Karpas-422 (cell line): ENCODE measurements around the gene TMEM209. TPM values are rescaled to one million over a fixed set of nuclear protein-coding genes. Genes with fewer than 3 reads are reported as not detected.

Experiments used
- DNase-seq: peaks from one replicate; pipeline ENCODE4 v3.0.0-alpha.2; 2015
- H2AFZ ChIP-seq: fragments of 200-600 bp; sonication (generic); 2 replicates; pipeline ENCODE4 v1.6.1; 2014; ENCODE audit warnings: antibody characterized with exemption, low read length, mixed read lengths
- H3K27ac ChIP-seq: fragments of 200-600 bp; sonication (generic); 2 replicates; pipeline ENCODE4 v1.5.1; 2014; ENCODE audit warnings: mild to moderate bottlenecking, low read length, moderate library complexity
- H3K27me3 ChIP-seq: fragments of 200-600 bp; sonication (generic); 2 replicates; pipeline ENCODE4 v1.6.1; 2014; ENCODE audit warnings: low read length, mixed read lengths
- H3K36me3 ChIP-seq: fragments of 200-600 bp; sonication (generic); 2 replicates; pipeline ENCODE4 v1.6.1; 2014; ENCODE audit warnings: low read length, mixed read lengths; ENCODE audit not compliant: insufficient read depth
- H3K4me1 ChIP-seq: fragments of 200-600 bp; sonication (generic); 2 replicates; pipeline ENCODE4 v1.6.1; 2014; ENCODE audit warnings: mild to moderate bottlenecking, low read length, mixed read lengths
- H3K4me2 ChIP-seq: fragments of 200-600 bp; sonication (generic); 2 replicates; pipeline ENCODE4 v1.6.1; 2014; ENCODE audit warnings: low read length, low read depth, mild to moderate bottlenecking; ENCODE audit not compliant: poor library complexity, severe bottlenecking
- H3K4me3 ChIP-seq: fragments of 200-600 bp; sonication (generic); 2 replicates; pipeline ENCODE4 v1.5.1; 2014; ENCODE audit warnings: mild to moderate bottlenecking, antibody characterized with exemption, low read length, mixed read lengths
- H3K79me2 ChIP-seq: fragments of 200-600 bp; sonication (generic); 2 replicates; pipeline ENCODE4 v1.6.1; 2014; ENCODE audit warnings: mild to moderate bottlenecking, low read length, mixed read lengths
- H3K9ac ChIP-seq: fragments of 200-600 bp; sonication (generic); 2 replicates; pipeline ENCODE4 v1.6.0; 2014; ENCODE audit warnings: low read length
- H3K9me2 ChIP-seq: fragments of 200-600 bp; sonication (generic), shearing (Covaris generic); replicated peaks from 2 replicates; pipeline ENCODE4 v1.6.0; 2014; ENCODE audit warnings: mild to moderate bottlenecking, low read length, moderate library complexity; ENCODE audit not compliant: insufficient read depth
- H3K9me3 ChIP-seq: fragments of 300-700, 200-600 bp; sonication (generic); 2 replicates; pipeline ENCODE4 v1.6.1; 2014; ENCODE audit warnings: low read length, mixed read lengths
- H4K20me1 ChIP-seq: fragments of 200-600 bp; sonication (generic); 2 replicates; pipeline ENCODE4 v1.6.1; 2014; ENCODE audit warnings: mild to moderate bottlenecking, antibody characterized with exemption, low read length, low read depth; ENCODE audit not compliant: insufficient read depth
- total RNA-seq: library from RNA; depleted of rRNA; stranded (reverse); fragments of >200 nt; shearing (Covaris generic); gene quantifications from 2 replicates; pipeline ENCODE4 v1.2.3, GENCODE V29; 2014; ENCODE audit warnings: low replicate concordance

The TMEM209 gene
- total RNA-seq, 1 experiment from 2014 or later = 68.9 TPM

DNA sequence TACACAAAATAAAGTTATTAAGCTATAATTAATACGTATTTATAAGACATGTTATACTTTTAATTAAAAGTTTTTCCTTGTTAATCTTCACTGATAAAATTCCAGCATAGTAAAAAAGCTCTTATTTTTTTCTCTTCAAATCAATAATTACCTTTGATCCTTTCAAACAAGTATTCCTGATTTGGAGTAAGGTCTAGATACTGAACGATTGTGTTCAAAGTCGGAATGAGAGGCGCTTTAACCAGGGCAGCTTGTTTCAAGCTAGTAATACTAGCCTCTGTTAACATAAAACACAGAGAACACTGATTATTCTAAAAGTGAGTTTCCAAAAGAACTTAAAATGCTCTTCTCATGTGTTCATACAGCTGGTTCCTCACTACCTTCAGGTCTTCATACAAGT, 27.0 kb downstream of the TMEM209 start:
- Histone ChIP-seq H2AFZ (no peak overlapping the region), H3K36me3 (peaks cover 54% of the 10 kb centered on the region)

DNA sequence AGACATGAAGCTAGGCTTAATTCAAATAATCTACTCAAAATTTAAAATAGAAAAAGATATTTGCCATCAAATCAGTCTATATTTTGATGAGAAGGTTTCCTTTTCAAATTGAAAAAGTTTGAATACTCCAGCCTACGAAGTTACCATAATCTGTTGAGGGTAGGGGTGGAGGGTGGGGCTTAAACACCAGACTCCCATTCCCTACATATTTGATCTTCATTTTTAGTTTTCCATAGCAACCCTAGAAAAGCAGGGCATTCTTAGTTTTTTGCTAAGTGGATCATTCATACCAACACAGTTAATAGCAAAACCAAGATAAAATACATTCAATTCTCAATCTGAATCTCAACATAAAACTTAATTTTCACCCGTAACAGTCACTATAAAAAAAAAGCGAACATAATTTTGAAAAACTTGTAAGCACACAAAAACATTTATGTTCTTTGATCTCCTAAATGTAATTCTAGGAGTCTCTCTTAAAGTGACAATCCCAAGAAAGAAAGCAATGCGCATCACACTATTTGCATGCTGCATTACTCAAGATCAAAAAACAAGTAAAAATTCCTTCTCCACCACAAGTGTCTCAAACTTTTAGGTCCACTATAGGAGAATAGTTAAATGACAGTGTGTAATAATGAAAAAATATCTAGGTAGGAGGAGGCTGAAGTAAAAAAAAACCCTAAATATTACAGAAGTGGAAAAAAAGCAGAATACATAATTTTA, 30.8 kb downstream of the TMEM209 start:
- H2AFZ ChIP-seq = no peak overlapping the region
- H3K9me2 ChIP-seq = no peaks in the 10 kb centered on the region
- H3K4me3 ChIP-seq = no peak overlapping the region
- no peaks in the 10 kb centered on the region for H4K20me1 ChIP-seq
- H3K4me1 ChIP-seq = no peaks in the 10 kb centered on the region
- no peak for DNase-seq
- peaks cover 48% of the 10 kb centered on the region; the same call in 1 of the 2 replicates for H3K36me3 ChIP-seq
- H3K9ac ChIP-seq = no peak overlapping the region
- no peaks in the 10 kb centered on the region for H3K27me3 ChIP-seq
- H3K4me2 ChIP-seq = no peak overlapping the region
- H3K9me3 ChIP-seq = no peaks in the 10 kb centered on the region
- H3K27ac ChIP-seq = no peak overlapping the region
- H3K79me2 ChIP-seq = peaks cover 22% of the 10 kb centered on the region

More for the DNA sequence above, 27.0 kb downstream of the TMEM209 start:
- Histone ChIP-seq H3K9me2 (no peaks in the 10 kb centered on the region), H3K27ac (no peak overlapping the region), H3K4me2 (no peak overlapping the region), H3K9me3 (no peaks in the 10 kb centered on the region), H3K9ac (no peak overlapping the region), H3K27me3 (no peaks in the 10 kb centered on the region), H3K79me2 (peaks cover 47% of the 10 kb centered on the region), H3K4me1 (no peaks in the 10 kb centered on the region), H3K4me3 (no peak overlapping the region), H4K20me1 (no peaks in the 10 kb centered on the region)
- DNase-seq = no peak

DNA sequence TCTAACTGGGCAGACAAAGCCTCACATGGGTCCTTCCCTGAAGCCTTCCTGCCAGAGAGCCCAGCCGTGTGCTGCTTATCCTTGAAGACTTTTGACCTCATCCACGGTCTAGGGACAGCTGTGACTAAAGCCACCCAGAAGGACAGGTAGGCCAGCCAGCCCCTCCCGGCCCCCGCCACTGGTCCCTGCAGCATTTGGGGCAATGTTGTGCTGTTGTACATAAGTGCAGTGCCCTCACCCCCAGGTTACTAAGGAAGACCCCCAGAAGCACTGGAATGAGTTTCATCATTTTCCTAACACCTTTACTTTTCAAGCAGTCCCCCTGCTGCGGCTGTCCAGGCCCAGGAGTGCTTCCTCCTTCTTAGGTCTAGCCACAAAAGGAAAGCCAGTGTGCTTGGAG, 43.0 kb downstream of the TMEM209 start:
- Histone ChIP-seq H2AFZ (no peak overlapping the region), H3K27ac (no peak overlapping the region), H3K9ac (no peak overlapping the region), H3K4me2 (no peak overlapping the region), H3K9me3 (no peaks in the 10 kb centered on the region), H3K4me1 (no peaks in the 10 kb centered on the region), H3K79me2 (no peaks in the 10 kb centered on the region), H3K27me3 (no peaks in the 10 kb centered on the region), H4K20me1 (no peaks in the 10 kb centered on the region), H3K4me3 (no peak overlapping the region), H3K9me2 (no peaks in the 10 kb centered on the region), H3K36me3 (peaks cover 47% of the 10 kb centered on the region; the same call in 1 of the 2 replicates)
- no peak for DNase-seq

DNA sequence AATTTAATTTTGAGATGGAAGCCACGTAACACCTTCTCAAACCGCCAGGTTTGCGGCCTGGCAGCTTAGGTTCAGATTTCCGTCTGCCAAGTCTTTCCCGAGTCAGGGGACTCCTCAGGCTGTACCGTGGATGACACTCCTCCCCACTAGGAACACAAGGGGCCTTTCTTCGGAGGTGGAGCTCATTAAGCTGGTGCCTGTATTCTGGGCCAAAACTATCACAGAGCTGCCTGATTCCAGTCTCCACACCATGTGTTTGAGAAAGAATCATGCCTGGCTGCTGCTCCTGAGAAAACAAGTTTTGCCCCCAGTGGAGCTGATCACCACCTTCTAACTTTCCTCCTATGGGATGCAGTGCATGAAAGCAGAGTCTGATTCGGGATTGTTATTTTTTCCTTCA, 44.8 kb downstream of the TMEM209 start:
- H4K20me1 ChIP-seq = no peaks in the 10 kb centered on the region
- no peak overlapping the region for H3K4me2 ChIP-seq
- no peaks in the 10 kb centered on the region for H3K9me3 ChIP-seq
- no peak overlapping the region for H3K9ac ChIP-seq
- H3K9me2 ChIP-seq = no peaks in the 10 kb centered on the region
- no peaks in the 10 kb centered on the region for H3K27me3 ChIP-seq
- H3K4me3 ChIP-seq = no peak overlapping the region
- H3K4me1 ChIP-seq = no peaks in the 10 kb centered on the region
- no peaks in the 10 kb centered on the region for H3K79me2 ChIP-seq
- H2AFZ ChIP-seq = no peak overlapping the region
- no peak overlapping the region for H3K27ac ChIP-seq
- H3K36me3 ChIP-seq = peaks cover 37% of the 10 kb centered on the region; the same call in 1 of the 2 replicates
- DNase-seq = no peak

DNA sequence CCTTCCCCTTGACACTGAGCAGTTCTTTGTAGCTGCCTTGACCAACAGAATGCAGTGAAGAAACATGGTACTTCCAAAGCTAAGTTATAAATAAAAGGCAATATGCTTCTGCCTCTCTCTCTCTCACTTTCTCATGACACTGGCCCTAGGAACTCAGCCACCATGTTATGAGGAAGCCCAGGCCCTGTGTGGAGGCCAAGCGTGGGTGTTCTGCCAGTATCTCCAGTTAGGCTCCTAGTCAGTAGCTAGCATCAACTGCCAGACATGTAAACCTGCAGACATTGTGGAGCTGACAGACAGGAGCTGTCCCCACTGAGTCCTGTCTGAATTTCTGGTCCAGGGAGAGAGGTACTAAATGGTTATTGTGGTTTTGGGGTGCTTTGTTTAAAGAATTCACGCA, 45.2 kb downstream of the TMEM209 start:
- H3K27me3 ChIP-seq = no peaks in the 10 kb centered on the region
- H3K36me3 ChIP-seq = peaks cover 34% of the 10 kb centered on the region; the same call in 1 of the 2 replicates
- no peaks in the 10 kb centered on the region for H3K9me2 ChIP-seq
- H2AFZ ChIP-seq = no peak overlapping the region
- H3K4me2 ChIP-seq = no peak overlapping the region
- no peak for DNase-seq
- H3K9ac ChIP-seq = no peak overlapping the region
- no peaks in the 10 kb centered on the region for H3K9me3 ChIP-seq
- H4K20me1 ChIP-seq = no peaks in the 10 kb centered on the region
- no peaks in the 10 kb centered on the region for H3K4me1 ChIP-seq
- H3K27ac ChIP-seq = no peak overlapping the region
- H3K4me3 ChIP-seq = no peak overlapping the region
- no peaks in the 10 kb centered on the region for H3K79me2 ChIP-seq

DNA sequence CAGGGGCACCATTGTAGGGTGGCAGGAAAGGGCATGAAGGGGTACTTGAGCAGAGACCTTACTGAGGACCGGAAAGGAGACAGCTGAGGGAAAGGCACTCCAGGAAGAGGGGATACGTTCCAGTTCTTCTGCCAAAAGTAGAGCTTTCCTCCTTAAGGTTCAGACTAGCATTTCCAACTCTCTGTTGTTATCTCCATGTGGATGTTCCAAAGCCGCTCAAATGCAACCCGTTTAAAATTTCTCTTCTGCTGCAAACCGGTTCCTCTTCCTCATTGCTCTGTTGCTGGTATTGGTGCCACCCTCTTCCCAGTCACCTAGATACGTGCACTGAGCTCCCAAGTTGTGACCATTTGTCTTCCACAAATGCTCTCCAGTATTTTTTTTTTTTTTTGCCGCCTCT, 47.5 kb downstream of the TMEM209 start:
- H3K9me3 ChIP-seq = no peaks in the 10 kb centered on the region
- DNase-seq = no peak
- no peak overlapping the region for H3K27ac ChIP-seq
- no peaks in the 10 kb centered on the region for H3K27me3 ChIP-seq
- no peak overlapping the region for H3K4me3 ChIP-seq
- no peaks in the 10 kb centered on the region for H3K4me1 ChIP-seq
- no peaks in the 10 kb centered on the region for H3K79me2 ChIP-seq
- H3K36me3 ChIP-seq = peaks cover 16% of the 10 kb centered on the region; the same call in 1 of the 2 replicates
- H3K9me2 ChIP-seq = no peaks in the 10 kb centered on the region
- H3K9ac ChIP-seq = no peak overlapping the region
- H3K4me2 ChIP-seq = no peak overlapping the region
- no peaks in the 10 kb centered on the region for H4K20me1 ChIP-seq
- H2AFZ ChIP-seq = no peak overlapping the region

DNA sequence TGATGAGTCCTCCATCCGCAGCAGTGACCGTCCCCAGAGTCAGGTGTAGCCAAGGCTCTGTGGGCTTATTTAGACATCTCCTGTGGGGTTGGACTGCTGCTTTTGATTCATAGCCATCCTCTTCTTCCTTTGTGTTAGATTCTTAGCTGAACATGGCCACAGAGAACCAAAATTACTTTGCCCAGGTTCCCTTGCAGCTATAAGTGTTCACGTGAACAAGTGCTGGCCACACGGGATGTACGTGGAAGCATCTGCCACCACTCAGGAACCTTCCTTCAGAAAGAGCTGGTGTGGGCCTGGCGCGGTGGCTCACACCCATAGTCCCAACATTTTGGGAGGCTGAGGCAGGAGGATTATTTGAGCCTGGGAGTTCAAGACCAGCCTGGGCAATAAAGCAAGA, 49.1 kb downstream of the TMEM209 start:
- no peaks in the 10 kb centered on the region for H3K27me3 ChIP-seq
- H3K36me3 ChIP-seq = peaks cover 13% of the 10 kb centered on the region; the same call in 1 of the 2 replicates
- no peaks in the 10 kb centered on the region for H3K79me2 ChIP-seq
- no peak overlapping the region for H3K27ac ChIP-seq
- H3K4me3 ChIP-seq = no peak overlapping the region
- no peaks in the 10 kb centered on the region for H3K9me2 ChIP-seq
- DNase-seq = no peak
- no peak overlapping the region for H3K9ac ChIP-seq
- no peaks in the 10 kb centered on the region for H3K9me3 ChIP-seq
- no peaks in the 10 kb centered on the region for H4K20me1 ChIP-seq
- H3K4me2 ChIP-seq = no peak overlapping the region
- no peaks in the 10 kb centered on the region for H3K4me1 ChIP-seq
- no peak overlapping the region for H2AFZ ChIP-seq

DNA sequence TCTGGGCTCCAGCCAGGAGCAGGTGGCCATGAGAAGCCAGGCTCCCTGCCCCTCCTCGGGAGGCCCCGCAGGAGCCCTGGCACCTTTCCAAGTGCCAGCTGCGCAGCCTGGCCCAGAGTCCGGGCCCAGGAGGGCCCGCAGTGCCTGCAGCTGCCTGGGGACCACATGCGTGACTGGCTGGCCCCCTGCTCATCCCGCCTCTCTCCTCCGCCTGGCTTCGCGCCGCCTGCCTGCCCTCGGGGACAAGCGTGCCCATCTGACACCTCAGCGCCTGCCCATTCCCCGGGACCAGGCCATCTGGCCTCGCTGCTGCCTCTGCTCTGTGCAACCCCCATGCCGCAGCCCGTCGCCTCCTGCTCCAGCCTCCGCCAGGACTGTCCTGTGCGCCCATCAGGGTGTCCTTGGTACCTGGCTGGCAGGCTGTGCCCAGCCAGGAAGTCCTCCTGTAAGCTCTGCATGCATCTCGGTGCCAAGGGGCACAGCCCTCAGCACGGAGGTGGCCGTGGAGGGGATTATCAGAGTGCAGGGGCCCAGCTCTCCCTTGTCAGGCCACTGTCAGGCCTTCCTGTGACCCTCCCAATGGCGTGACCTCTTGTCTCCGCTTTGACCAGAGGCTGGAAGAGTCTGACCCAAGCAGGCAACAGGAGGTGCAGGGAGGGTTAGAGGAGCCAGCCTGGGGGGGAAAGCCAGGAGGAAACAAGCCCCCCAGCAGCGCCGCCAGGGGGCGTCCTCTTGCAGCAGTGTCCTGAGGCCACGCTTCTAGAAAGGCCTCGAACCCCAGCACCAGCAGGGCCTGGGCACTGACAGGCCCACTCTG, 50.5 kb downstream of the TMEM209 start:
- DNase-seq = peak; percentile 78
- H3K4me3 ChIP-seq = no peak overlapping the region
- no peak overlapping the region for H3K9ac ChIP-seq
- peaks cover 8% of the 10 kb centered on the region for H3K4me1 ChIP-seq
- H3K9me3 ChIP-seq = no peaks in the 10 kb centered on the region
- H3K36me3 ChIP-seq = peaks cover under 1% of the 10 kb centered on the region; the same call in 1 of the 2 replicates
- H3K9me2 ChIP-seq = no peaks in the 10 kb centered on the region
- H3K4me2 ChIP-seq = no peak overlapping the region
- H3K27me3 ChIP-seq = no peaks in the 10 kb centered on the region
- no peaks in the 10 kb centered on the region for H4K20me1 ChIP-seq
- H3K79me2 ChIP-seq = no peaks in the 10 kb centered on the region
- H2AFZ ChIP-seq = no peak overlapping the region
- no peak overlapping the region for H3K27ac ChIP-seq
